Activated CD8-positive, alpha-beta memory T cell treated with anti-CD3 and anti-CD28 coated beads, Interleukin-2, amount 10 ng/mL, durations not matched to agents 7 days and 5 days (primary cell): ENCODE results near the gene NAPEPLD. TPM values are rescaled to one million over a fixed set of nuclear protein-coding genes. Genes with fewer than 3 reads are reported as not detected.
"Not testable (repeated sequence)": the region's sequence is repeated elsewhere in the genome, so short reads cannot be mapped to it uniquely, and the experiment has no call there.

Source experiments
- ATAC-seq: fragments of 150-1000 bp; cut with Tn5 transposase; one replicate; pipeline ENCODE4 v1.10.0; 2021; ENCODE audit warnings: moderate library complexity
- CTCF ChIA-PET: fragments of 350-600 bp; sonication (Branson Sonifier 250); formaldehyde crosslinking; loops from one replicate; lab custom pipeline; 2021; ENCODE audit warnings: antibody characterized with exemption; lab: Charles Lee
- DNase-seq: peaks from one replicate; pipeline ENCODE4 v3.0.0-alpha.2; 2020
- H3K27ac Mint-ChIP-seq: one replicate; pipeline ENCODE4 v1.8.0; 2021; ENCODE audit warnings: mild to moderate bottlenecking, mixed read lengths
- H3K27me3 Mint-ChIP-seq: one replicate; pipeline ENCODE4 v1.8.0; 2021; ENCODE audit warnings: mixed read lengths
- H3K36me3 Mint-ChIP-seq: one replicate; pipeline ENCODE4 v1.8.0; 2021; ENCODE audit warnings: mild to moderate bottlenecking, mixed read lengths
- H3K4me1 Mint-ChIP-seq: one replicate; pipeline ENCODE4 v1.8.0; 2021; ENCODE audit warnings: mixed read lengths
- H3K4me3 Mint-ChIP-seq: one replicate; pipeline ENCODE4 v1.8.0; 2021; ENCODE audit warnings: mild to moderate bottlenecking, moderate library complexity, mixed read lengths
- H3K9me3 Mint-ChIP-seq: one replicate; pipeline ENCODE4 v1.8.0; 2022; ENCODE audit warnings: low read depth, mixed read lengths
- total RNA-seq, 2 experiments: library from RNA; stranded (reverse); gene quantifications; one replicate each; pipeline ENCODE4 v1.2.3, GENCODE V29; 2021

The NAPEPLD gene
- total RNA-seq, 2 experiments from 2014 or later, result 11.4 to 12.9 TPM

DNA sequence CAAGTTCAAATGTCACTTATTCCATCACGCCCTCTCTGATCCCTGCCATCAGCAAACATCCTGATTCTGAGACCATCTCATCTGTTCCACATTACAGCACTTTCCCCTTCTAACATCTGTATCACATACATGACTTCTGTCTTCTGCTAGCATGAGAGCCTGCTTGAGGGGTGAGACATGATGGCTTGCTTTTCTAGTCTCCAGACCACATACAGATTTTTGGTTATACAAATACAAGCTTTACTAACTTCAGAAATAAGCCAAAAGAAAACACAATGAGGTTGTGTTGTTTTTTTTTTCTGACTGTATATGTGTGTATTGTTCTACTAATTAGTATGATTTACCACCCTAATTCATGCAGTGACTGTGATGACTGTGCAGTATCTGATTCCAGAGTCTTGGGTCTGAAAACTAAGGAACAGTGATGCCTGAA is 34.3 kb downstream of the NAPEPLD start:
- Mint-ChIP-seq H3K27ac (no peak overlapping the region), H3K4me1 (peaks cover 16% of the 10 kb centered on the region), H3K4me3 (no peak overlapping the region), H3K27me3 (no peaks in the 10 kb centered on the region), H3K36me3 (peaks cover 40% of the 10 kb centered on the region), H3K9me3 (no peaks in the 10 kb centered on the region)
- CTCF ChIA-PET, result no interaction called here
- ATAC-seq (no peak), DNase-seq (no peak)

DNA sequence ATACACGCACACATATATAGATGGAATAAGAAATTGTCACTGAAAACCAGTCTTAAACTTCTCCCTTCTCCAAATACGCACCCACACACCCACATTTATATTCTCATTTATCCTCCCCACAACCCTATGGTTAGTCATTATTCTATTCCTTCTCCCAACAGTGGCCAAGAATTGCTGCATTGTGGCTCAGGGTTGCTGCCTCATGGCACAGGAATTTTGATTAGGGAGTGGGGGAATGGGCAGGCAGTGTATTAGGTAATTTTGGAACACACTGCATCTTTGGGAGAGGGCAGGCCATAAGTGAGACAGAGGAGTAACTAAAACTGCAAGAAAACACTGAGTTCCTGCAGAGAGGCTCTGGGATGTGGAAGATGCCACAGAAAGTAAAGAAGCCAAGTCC is 35.7 kb downstream of the NAPEPLD start:
- peaks cover 51% of the 10 kb centered on the region for H3K36me3 Mint-ChIP-seq

DNA sequence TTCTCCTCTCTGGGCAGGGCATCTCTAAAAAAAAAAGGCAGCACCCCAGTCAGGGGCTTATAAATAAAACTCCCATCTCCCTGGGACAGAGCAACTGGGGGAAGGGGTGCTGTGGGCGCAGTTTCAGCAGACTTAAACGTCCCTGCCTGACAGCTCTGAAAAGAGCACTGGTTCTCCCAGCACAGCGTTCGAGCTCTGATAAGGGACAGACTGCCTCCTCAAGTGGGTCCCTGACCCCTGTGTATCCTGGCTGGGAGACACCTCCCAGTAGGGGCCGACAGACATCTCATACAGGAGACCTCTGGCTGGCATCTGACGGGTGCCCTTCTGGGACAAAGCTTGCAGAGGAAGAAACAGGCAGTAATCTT is 42.2 kb downstream of the NAPEPLD start:
- H3K36me3 Mint-ChIP-seq, result peaks cover 53% of the 10 kb centered on the region

More for the DNA sequence above, 35.7 kb downstream of the NAPEPLD start:
- no peak overlapping the region for H3K27ac Mint-ChIP-seq
- CTCF ChIA-PET, result no interaction called here
- no peaks in the 10 kb centered on the region for H3K9me3 Mint-ChIP-seq
- H3K4me1 Mint-ChIP-seq, result peaks cover 28% of the 10 kb centered on the region
- ATAC-seq (no peak), DNase-seq (no peak)
- no peaks in the 10 kb centered on the region for H3K27me3 Mint-ChIP-seq
- no peak overlapping the region for H3K4me3 Mint-ChIP-seq

DNA sequence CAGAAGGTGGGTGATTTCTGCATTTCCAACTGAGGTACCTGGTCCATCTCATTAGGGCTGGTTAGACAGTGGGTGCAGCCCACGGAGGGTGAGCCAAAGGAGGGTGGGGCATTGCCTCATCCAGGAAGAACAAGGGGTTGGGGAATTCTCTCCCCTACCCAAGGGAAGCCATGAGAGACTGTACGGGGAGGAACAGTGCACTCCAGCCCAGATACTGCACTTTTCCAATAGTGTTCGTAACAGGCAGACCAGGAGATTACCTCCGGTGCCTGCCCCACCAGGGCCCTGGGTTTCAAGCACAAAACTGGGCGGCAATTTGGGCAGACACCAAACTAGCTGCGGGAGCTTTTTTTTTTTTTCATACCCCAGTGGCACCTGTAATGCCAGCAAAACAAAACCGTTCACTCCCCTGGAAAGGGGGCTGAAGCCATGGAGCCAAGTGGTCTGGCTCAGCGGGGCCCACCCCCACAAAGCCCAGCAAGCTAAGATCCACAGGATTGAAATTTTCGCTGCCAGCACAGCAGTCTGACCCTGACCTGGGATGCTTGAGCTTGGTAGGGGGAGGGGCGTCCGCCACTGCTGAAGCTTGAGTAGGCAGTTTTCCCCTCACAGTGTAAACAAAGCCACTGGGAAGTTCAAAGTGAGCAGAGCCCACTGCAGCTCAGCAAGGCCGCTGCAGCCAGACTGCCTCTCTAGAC is 42.7 kb downstream of the NAPEPLD start:
- Mint-ChIP-seq H3K27me3 (no peaks in the 10 kb centered on the region), H3K4me1 (peaks cover 20% of the 10 kb centered on the region), H3K9me3 (no peaks in the 10 kb centered on the region), H3K36me3 (peaks cover 48% of the 10 kb centered on the region), H3K27ac (no peak overlapping the region), H3K4me3 (no peak overlapping the region)
- no peak for DNase-seq
- CTCF ChIA-PET, result no interaction called here
- ATAC-seq, result no peak

More for the DNA sequence above, 42.2 kb downstream of the NAPEPLD start:
- H3K27me3 Mint-ChIP-seq, DNase-seq, H3K4me3 Mint-ChIP-seq, H3K9me3 Mint-ChIP-seq, ATAC-seq, H3K27ac Mint-ChIP-seq: not testable (repeated sequence)
- CTCF ChIA-PET, result interaction anchor here (0.6 kb wide), 1 partner anchor 714 kb away, joined by 4 read pairs; no protein-coding TSS in a partner anchor
- H3K4me1 Mint-ChIP-seq, result peaks cover 20% of the 10 kb centered on the region

DNA sequence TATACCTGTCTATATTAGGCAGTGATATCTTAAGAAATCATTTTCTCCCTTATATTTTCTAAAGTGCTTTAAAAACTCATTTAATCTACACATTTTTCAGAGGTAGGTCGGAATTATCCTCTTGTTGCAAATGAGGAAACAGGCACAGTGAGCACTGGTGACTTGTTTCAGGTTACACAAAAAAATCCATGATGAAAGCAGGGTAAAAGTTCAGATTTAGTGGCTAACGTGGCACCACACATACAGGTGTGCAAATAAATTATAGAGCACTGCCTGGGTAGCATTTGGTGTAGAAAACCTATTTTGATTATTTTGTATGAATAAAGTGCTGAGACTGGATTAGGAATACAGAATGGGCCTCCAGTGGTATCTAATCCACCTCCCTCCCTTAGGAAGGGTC is 47.4 kb downstream of the NAPEPLD start:
- no peak overlapping the region for H3K27ac Mint-ChIP-seq
- no peak overlapping the region for H3K4me3 Mint-ChIP-seq
- H3K9me3 Mint-ChIP-seq, result no peaks in the 10 kb centered on the region
- no peaks in the 10 kb centered on the region for H3K4me1 Mint-ChIP-seq
- ATAC-seq, result no peak
- CTCF ChIA-PET, result interaction anchor here (1.6 kb wide), 1 partner anchor 9 kb away, joined by 3 read pairs; no protein-coding TSS in a partner anchor
- no peak for DNase-seq
- no peaks in the 10 kb centered on the region for H3K27me3 Mint-ChIP-seq
- H3K36me3 Mint-ChIP-seq, result peaks cover 24% of the 10 kb centered on the region

DNA sequence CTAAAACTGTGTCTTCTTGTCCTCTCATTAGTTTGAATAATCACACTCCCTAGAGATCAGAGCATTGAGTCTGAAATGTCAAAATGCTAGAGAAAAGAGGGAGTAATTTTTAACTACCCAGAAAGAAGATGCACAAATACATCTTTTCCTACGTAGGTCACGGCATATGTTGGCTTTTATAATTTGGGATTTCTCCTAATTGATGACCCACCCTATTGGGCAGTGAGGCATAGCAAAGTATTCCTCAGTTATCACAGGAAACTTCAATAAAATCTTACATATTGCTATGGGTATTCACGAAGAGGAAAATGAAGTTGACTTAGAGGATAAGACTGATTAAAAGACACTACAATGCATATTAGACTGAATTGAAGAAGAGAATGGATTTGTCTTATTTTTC is 48.6 kb downstream of the NAPEPLD start:
- H3K27me3 Mint-ChIP-seq, result no peaks in the 10 kb centered on the region
- H3K4me3 Mint-ChIP-seq, result no peak overlapping the region
- ATAC-seq (no peak), DNase-seq (no peak)
- no peak overlapping the region for H3K27ac Mint-ChIP-seq
- H3K36me3 Mint-ChIP-seq, result peaks cover 24% of the 10 kb centered on the region
- CTCF ChIA-PET, result interaction anchor here (1.6 kb wide), 1 partner anchor 8 kb away, joined by 3 read pairs; no protein-coding TSS in a partner anchor
- H3K9me3 Mint-ChIP-seq, result no peaks in the 10 kb centered on the region
- no peaks in the 10 kb centered on the region for H3K4me1 Mint-ChIP-seq

DNA sequence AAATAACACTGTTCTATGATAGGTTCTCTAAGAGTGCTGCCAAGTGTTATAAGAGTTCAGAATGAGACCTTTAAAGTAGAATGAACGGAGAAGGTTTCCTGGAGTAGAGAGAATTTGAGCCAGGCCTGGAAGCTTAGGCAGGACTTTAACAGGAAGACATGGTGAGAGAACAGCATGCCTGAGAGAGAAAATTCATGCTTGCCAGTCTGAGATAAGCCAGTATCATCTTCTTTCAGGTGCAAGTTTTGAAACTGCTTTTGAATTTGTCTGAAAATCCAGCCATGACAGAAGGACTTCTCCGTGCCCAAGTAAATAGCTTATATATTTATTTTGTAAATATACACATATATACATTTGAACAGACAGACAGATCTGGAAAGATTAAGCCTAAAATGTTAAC is 51.9 kb downstream of the NAPEPLD start:
- Mint-ChIP-seq H3K4me3 (no peak overlapping the region), H3K36me3 (peaks cover 15% of the 10 kb centered on the region), H3K9me3 (no peaks in the 10 kb centered on the region), H3K27ac (no peak overlapping the region), H3K4me1 (no peaks in the 10 kb centered on the region), H3K27me3 (no peaks in the 10 kb centered on the region)
- no peak for ATAC-seq
- CTCF ChIA-PET, result interaction anchor here (0.9 kb wide), 1 partner anchor 36 kb away, joined by 3 read pairs; no protein-coding TSS in a partner anchor
- no peak for DNase-seq

DNA sequence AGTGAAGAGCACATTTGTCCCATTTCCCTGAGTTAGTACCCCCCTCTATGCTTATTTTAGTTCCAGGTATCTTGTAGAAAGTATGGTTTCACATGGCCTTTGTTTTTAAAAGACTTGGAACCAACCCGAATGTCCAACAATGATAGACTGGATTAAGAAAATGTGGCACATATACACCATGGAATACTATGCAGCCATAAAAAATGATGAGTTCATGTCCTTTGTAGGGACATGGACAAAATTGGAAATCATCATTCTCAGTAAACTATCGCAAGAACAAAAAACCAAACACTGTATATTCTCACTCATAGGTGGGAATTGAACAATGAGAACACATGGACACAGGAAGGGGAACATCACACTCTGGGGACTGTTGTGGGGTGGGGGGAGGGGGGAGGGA is 53.3 kb downstream of the NAPEPLD start:
- H3K4me1 Mint-ChIP-seq, H3K27ac Mint-ChIP-seq, DNase-seq, ATAC-seq, CTCF ChIA-PET, H3K4me3 Mint-ChIP-seq, H3K27me3 Mint-ChIP-seq, H3K9me3 Mint-ChIP-seq: not testable (repeated sequence)
- peaks cover 15% of the 10 kb centered on the region for H3K36me3 Mint-ChIP-seq

DNA sequence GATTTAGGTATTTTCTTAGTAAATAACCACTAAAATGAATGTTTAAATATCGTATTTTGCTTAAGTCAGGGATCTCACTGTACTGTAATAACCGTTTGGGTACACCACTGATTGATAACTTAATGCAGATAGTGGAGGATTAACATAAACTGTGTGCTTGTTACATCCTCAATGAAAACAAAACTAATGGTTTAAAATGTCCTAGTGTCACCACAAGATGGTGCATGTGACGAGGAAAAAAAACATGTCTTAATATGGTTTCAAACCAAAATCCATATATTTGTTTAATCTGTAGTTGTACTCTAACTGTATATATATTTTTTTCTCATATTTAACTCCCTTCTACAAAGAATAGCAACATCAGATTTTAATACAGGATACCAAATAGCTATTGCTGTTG is 54.8 kb downstream of the NAPEPLD start:
- Mint-ChIP-seq H3K4me3 (no peak overlapping the region), H3K27me3 (no peaks in the 10 kb centered on the region), H3K4me1 (peaks cover 2% of the 10 kb centered on the region), H3K9me3 (no peaks in the 10 kb centered on the region), H3K27ac (no peak overlapping the region), H3K36me3 (peaks cover 20% of the 10 kb centered on the region)
- no peak for ATAC-seq
- CTCF ChIA-PET, result no interaction called here
- DNase-seq, result no peak

DNA sequence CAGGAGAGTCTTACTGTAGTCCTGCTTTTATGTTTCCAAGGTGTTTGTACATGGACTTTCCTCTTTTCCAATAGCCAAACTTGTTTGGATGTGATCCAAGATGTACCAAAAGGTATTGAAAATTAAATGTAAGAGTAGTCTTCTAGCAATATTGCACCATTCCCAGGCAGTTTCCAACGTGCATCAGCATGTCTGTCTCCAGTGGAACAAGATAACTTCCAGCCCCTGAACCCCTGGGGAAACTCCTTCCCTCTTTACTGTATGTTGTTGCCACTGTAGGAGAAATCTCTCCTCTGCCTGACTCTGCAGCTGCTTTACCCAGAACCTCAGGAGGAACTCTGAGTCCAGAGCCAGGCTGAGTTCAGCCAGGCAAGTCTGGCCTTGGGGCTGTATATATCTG is 55.5 kb downstream of the NAPEPLD start:
- Mint-ChIP-seq H3K27ac (no peak overlapping the region), H3K9me3 (no peaks in the 10 kb centered on the region), H3K4me1 (peaks cover 2% of the 10 kb centered on the region), H3K36me3 (peaks cover 24% of the 10 kb centered on the region), H3K27me3 (no peaks in the 10 kb centered on the region), H3K4me3 (no peak overlapping the region)
- CTCF ChIA-PET, result no interaction called here
- no peak for ATAC-seq
- no peak for DNase-seq

DNA sequence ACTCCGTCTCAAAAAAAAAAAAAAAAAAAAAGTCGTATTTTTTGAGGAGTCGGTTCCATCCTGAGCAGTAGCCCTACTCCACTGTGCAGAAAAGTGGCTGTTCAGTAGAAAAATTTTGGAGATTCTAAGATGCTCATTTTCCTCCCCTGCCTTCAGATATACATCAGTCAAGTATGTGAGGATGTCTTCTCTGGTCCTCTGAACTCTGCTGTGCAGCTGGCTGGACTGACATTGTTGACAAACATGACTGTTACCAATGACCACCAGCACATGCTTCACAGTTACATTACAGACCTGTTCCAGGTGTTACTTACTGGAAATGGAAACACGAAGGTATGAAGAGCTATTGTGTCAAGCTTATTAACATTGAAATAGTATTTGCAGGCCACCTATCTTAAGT is 56.6 kb downstream of the NAPEPLD start:
- H3K36me3 Mint-ChIP-seq, result peaks cover 28% of the 10 kb centered on the region
- DNase-seq, H3K9me3 Mint-ChIP-seq, H3K27me3 Mint-ChIP-seq, H3K4me1 Mint-ChIP-seq, ATAC-seq, H3K4me3 Mint-ChIP-seq, H3K27ac Mint-ChIP-seq: not testable (repeated sequence)
- CTCF ChIA-PET, result interaction anchor here (1.3 to 1.8 kb wide), 2 partner anchors 9 to 25 kb away, joined by 3 read pairs; no protein-coding TSS in a partner anchor

DNA sequence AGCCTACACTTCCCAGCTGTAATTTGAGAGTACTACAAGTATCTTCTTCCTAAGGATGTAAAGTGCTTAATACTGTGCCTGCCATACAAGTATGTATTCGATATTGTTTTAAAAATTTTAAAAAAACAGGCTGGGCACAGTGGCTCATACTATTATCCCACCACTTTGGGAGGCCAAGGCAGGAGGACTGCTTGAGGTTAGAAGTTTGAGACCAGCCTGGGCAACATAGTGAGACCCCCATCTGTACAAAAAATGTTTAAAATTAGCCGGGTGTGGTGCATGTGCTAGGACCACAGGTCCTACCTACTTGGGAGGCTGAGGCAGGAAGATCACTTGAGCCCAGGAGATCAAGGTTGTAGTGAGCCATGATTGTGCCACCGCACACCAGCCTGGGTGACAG is 65.7 kb downstream of the NAPEPLD start:
- H3K4me3 Mint-ChIP-seq, result no peak overlapping the region

DNA sequence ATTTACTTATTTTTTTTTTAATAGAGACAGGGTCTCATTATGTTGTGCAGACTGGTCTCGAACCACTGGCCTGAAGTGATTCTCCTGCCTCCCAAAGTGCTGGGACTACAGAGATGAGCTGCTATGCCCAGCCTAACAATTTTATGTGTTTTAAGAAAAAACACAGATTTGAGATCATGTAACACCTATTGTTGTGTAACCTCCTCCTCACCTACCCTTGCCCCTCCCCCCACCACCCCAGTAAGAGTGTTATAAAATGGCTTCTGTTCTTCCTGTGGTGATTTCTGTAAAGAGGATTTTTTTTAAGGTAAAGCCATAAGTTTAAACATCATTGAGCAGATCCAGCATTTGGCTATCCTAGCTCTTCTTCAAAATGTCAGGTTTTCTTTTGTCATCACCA is 66.4 kb downstream of the NAPEPLD start:
- CTCF ChIA-PET, result interaction anchor here (0.8 to 1.6 kb wide), 2 partner anchors 20 to 22 kb away, joined by 3 to 4 read pairs; no protein-coding TSS in a partner anchor
- H3K4me3 Mint-ChIP-seq, result no peak overlapping the region
- no peak overlapping the region for H3K27ac Mint-ChIP-seq

More for the DNA sequence above, 65.7 kb downstream of the NAPEPLD start:
- no peaks in the 10 kb centered on the region for H3K27me3 Mint-ChIP-seq
- ATAC-seq (no peak), DNase-seq (no peak)
- no peak overlapping the region for H3K27ac Mint-ChIP-seq
- CTCF ChIA-PET, result interaction anchor here (3.2 kb wide), 1 partner anchor 9 kb away, joined by 18 read pairs; the partner anchor contains the start of genes ARMC10 and FBXL13
- no peaks in the 10 kb centered on the region for H3K9me3 Mint-ChIP-seq
- H3K36me3 Mint-ChIP-seq, result peaks cover 21% of the 10 kb centered on the region
- H3K4me1 Mint-ChIP-seq, result peaks cover 2% of the 10 kb centered on the region

DNA sequence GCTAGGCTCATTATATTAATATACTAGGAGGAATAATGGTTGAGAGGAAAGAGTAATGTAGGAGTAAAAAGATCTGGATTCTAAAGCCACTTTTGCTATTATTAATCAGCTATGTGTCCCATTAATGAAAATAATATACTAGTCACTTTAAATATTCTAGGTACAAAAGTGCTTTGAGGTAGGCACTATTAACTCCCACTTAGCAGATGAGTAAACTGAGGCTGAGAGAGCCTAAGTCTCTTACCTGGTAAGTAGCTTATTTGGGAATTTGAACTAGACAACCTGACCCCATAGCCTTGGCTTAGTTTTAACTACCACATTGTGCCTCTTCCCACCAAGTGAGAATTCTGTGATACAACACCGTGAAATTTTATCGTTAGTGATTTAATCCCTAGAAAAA is 68.0 kb downstream of the NAPEPLD start:
- Mint-ChIP-seq H3K27me3 (no peaks in the 10 kb centered on the region), H3K9me3 (no peaks in the 10 kb centered on the region), H3K4me3 (no peak overlapping the region), H3K4me1 (peaks cover 17% of the 10 kb centered on the region), H3K36me3 (peaks cover 15% of the 10 kb centered on the region), H3K27ac (no peak overlapping the region)
- ATAC-seq, result no peak
- no peak for DNase-seq
- CTCF ChIA-PET, result interaction anchor here (0.5 to 1.6 kb wide), 4 partner anchors 10 to 157 kb away, joined by 3 read pairs; no protein-coding TSS in a partner anchor

More for the DNA sequence above, 66.4 kb downstream of the NAPEPLD start:
- peaks cover 6% of the 10 kb centered on the region for H3K4me1 Mint-ChIP-seq
- no peaks in the 10 kb centered on the region for H3K27me3 Mint-ChIP-seq
- no peak for DNase-seq
- no peaks in the 10 kb centered on the region for H3K9me3 Mint-ChIP-seq
- ATAC-seq, result no peak
- peaks cover 21% of the 10 kb centered on the region for H3K36me3 Mint-ChIP-seq
